GM18861 (cell line): Measurements from ENCODE around the gene RPN2.

Experiments used
- ATAC-seq: cut with Tn5 transposase; IDR thresholded peaks from one replicate; pipeline ENCODE4 v1.9.1; 2021; ENCODE audit not compliant: unreplicated experiment

Gene RPN2

DNA sequence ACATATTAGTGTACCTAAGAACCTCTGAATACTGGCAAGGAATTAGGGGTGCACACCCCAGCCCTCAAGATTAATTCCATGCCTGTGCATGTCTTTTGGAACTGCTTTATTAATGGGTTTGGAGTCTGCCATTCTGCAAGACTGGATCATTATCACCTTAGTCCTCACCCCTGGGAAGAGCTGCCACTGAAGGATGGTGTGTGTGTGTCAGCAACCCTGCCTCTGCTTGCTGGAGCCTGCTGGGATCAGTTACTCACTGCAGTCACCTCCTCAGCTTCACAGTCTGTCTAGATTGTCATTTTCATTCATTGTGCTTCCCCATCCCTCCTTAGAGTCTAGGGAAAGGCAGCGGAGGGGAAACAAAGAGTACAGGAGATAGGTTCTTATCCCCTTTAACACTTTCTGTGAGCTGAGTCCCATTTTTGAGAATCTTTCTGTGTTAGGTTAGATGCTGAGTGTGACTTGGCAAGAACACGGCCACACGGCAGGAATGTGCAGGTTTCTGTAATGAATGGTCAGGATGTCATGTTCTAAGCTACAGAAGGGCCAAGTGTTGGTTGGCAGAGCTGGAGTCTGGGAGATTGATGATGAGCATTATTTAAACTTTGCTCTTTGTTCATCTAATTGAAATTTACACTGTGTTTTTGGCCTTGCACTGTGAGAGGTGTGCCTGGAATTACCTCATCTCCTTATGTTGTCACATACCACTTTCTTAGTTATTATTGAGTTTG is 61.4 kb downstream of the RPN2 start:
- no peak for ATAC-seq

DNA sequence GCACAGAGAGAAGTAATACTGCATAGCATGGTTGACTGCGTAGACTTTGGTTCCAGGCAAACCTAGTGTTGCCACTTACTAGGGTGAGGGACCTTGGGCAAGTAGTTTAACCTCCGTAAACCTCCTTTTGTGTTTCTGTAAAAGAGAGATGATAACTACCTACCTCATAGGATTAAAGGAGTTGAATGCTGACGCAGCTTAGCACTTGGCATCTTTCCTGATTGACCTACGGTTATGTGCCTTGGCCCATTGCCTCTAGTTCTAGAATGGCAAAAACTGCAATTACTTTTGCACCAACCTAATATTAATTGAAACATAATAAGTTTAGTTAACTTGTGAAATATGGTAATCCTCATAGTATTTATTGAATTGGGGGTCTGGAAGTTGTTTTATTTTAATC is 63.4 kb downstream of the RPN2 start:
- ATAC-seq, result no peak

DNA sequence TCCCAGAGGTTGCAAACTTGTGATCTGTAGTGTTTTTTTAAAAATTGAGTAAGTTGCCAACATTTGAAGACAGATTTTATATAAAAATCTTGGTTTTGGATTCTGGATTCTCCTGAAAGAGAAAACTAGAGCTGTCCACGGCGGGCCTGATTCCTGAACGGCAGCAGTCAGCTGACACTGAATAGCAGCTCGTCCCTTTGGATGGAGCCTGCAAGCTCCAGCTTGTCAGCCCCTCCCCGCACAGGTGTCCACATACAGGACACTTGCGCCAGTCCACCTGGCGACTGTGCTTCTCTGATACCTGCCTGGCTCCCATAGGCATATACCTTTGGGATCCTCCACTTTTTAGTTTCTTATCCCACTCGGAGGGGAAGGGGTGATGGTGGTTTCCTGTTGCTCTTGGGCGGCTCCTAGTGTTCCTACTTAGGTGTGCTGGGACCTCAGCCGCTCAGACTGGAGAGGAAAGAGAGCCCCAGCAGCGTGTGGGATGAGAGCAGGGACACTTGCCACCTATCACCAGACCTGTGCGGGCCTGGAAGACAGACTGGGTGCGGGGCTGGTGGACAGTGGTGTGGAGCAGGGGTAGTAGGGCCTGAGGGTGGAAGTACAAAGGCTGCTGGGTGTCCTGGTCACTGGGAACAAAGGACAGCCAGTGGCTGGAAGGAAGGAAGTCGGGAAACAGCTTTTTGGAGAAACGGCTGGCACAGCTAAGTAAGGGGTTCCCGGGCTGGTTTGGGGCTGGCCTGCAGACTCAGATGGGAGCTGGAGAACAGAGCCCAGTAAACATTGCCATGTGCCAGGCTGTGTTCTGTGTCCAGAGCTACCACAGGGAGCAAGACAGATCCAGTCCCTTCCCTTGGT is 64.2 kb downstream of the RPN2 start:
- no peak for ATAC-seq

DNA sequence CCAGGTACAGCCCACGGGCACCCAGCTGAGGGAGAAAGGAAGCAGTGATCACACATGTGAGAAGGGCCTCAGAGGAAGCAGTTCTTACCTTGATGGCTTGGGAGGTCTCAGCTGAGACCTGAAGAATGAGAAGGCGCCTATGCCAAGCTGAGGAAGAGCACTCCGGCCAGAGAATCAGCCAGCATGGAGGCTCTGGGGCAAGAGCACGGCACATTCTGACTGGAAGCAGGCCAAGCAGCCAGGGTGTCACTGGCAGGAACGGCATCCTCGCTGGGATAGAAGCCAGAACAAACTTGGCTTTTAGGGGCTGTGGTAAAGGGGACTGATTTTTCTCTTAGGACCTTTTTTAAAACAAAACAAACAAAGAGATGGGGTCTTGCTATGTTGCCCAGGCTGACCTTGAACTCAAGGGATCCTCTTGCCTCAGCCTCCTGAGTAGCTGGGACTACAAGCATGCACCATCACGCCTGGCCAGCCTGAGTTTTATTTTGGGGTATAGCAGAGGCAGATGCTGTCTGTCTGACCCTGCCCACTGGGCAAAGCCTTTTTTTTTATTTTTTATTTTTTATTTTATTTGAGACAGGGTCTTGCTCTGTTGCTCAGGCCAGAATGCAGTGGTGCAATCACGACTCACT is 64.9 kb downstream of the RPN2 start:
- no peak for ATAC-seq

DNA sequence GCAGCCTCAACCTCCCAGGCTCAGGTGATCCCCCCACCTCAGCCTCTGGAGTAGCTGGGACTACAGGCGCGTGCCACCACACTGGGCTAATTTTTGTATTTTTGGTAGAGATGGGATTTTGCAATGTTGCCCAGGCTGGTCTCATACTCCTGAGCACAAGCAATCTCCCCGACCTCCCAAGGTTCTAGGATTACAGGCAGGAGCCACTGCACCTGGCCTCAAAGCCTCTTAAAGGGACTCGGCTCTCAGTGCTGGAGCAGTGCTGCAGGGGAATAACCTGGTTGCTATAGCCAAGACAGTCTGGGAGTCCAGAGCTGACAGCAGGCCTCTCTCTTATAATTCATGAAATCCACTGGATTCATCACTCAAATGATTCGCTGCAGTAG is 65.4 kb downstream of the RPN2 start:
- ATAC-seq, result no peak

DNA sequence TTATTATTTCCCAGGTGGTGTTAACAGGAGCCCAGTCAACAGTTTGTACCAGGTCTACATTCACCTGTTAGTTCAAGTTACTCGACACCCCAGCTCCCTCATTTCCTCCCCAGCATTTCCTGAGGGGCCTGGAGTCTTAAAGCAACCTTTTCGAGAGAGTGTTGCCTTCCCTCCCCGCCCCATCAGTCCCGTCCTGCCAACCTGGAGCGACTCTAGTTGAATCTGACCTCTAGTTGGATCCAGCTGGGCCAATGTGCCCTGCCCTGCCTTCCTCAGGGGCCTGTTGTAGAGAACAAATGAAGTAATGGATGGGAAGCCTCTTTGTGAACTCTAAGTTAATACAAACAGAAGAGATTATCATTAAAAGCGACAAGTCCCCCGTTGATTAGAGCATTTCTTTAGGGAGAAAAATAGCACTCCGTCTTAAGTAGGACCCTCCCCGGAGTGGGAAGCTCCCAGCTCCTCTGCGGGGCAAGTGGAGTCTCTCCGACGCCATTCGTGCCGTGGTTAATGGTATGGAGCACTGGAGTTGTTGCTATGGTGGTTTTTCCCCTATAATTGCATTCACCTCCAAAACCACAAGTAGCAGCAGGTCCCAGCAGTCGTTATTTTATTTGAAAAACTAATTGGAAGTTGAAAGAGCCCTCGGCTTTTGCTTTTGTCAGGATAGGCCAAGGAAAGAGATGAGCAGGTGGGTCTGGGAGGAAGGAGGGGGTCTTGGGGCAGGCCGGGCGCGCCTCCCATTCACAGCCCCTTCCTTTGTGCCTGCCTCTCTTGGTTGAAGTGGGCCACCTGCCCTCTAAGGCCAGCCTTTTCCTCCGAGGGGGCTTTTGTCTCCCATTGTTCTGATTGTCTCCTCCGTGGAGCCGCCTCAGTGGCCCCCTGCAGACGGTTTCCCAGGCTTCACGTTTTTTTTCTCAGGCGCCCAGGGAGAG is 66.4 kb downstream of the RPN2 start:
- no peak for ATAC-seq

DNA sequence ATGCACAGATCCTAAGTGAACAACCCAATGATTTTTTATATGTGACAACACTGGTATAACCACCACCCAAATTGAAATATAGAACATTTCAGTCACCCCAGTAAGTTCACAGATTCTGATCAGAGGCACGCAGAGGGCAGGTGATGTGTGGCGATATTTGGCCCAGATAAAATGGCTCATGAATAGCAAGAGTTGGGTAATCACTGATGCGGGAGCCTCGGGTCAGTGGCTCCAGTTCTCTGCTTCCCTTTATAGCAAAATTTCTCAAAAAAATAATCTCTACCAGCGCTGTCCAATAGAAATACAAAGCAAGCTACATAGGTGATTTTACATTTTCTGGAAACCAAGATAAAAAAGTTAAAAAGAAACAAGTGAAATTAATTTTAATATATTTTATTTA is 67.6 kb downstream of the RPN2 start:
- ATAC-seq, result no peak

DNA sequence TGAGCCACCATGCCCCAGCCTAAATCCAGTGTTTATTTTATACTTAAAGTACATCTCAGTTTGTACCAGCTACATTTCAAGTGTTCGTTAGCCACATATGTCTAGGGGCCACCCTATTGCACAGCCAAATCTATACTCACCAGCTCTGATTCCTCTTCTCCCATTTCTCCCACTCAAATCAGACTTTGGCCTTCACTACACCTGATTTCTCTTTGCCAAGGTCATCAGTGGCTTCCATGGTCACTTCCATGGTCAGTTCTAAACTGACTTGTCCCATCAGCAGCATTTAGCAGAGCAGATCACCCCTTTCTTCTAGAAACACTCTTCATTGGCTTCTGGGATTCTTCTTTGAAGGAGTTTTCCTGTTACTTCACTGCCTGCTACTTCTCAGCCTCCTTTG is 68.4 kb downstream of the RPN2 start:
- ATAC-seq, result no peak

DNA sequence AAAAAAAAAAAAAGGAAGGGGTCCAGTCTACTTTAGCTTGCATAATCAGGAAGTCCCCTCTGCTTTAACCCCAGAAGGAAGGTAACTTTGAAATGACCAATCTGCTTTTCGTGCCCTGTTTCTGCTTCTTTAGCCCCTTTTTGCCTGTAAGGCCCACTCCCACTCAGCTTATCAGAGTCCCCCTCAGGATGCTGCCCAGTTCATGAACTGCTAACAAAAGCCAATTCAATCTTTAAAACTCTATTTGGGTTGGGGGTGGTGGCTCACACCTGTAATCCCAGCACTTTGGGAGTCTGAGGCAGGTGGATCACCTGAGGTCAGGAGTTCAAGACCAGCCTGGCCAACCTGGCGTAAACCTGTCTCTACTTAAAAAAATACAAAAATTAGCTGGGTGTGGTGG is 70.2 kb downstream of the RPN2 start:
- no peak for ATAC-seq

DNA sequence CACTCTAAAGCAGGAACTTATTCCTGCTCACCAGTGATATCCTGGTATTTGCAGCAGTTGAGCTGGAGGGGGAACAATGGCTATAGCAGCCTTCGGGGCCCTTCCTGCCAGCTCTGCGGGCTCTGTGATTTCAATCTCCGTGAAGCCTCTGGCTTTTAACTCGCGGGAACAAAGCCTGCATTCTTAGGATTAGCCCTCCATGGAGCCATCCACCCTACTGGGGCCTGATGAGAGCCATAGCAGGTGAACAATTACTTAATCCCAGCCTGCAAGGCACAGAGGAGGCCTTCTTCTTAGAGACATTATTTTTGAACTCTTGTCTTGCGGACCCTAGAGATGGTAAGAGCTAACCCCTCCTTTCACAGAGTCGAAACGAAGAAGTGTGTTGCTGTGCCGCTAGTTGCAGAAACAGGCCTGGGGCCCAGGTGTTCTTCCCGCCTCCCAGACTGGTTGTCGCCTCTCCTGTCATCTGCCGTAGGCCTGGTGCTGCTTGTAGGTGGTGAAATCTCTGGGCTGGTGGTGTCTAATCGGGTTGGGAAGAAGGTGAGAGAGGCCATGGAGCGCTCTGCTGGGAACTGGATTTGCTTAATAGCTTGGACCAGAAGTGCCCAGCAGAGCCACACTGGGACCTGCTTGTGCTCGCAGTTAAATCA is 72.8 kb downstream of the RPN2 start:
- no peak for ATAC-seq

DNA sequence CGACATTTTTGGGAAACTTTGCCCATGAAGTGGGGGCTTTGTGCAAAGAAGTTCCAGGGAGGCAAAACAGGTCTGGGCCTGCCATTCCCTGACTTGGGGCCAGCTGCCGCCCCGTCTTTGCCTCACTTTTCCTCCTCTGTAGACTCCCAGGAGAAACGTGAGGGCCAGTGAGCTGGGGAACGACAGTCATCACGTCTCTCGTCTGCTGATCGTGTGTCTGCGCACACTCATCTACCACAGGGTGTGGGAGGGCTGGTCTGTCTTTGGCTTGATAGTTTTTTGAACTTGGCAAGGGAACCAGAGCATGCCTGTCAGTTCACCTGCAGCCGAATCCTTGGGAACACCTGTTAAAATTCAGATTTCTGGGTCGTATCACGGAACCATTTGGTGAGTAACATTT is 74.0 kb downstream of the RPN2 start:
- ATAC-seq, result no peak

DNA sequence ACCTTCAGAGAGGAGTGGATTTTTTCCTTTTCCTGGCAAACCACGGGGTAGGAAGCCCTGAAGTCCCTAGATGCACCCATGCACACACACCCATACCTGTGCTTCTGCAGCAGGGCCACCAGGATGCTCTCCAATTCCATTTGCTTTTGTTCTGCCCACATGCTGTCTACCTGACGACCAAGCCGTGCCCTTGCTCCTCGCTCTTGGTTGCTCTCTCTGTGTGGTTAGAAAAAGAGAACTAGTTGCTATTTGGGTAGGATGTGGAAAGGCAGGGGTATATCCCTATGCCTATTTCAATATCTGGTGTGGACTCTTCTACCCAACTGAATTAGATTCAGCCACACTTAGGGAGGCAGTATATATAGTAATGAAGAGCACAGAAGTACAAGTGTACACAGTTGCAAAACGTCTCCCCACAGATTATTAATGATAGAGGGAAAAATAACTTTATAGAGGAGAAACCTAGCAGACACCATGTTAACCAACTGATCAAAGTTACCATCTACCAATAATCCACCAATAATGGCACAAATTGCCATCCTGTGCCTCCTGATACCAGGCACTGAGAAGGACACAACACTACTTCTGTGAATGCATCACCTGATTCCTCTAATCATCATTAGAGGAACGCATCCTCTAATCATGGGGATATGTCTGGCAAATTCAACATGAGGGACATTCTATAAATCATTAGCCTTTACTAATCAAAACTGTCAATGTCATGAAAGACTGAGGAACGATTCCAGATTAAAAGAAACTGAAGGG is 75.2 kb downstream of the RPN2 start:
- ATAC-seq, result no peak

DNA sequence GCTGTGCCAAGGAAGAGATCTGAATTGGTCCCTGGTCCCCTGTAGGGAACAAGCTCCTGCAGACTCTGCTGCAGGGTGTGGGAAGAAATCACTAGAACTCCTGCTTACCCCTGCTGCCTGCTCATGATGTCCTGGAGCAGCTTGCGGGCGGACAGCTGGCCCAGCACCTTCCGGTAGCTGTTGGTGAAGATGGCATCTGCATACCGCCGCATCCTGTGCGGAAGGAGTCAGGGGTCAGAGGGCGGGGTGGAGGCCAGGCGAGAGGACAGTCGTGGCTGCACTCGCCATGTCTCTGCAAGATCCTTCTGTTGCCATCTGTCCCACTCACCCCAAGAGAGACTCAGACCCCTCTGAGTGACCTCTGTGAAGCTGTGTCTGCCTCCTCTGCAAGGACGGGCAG is 77.2 kb downstream of the RPN2 start:
- ATAC-seq, result no peak

DNA sequence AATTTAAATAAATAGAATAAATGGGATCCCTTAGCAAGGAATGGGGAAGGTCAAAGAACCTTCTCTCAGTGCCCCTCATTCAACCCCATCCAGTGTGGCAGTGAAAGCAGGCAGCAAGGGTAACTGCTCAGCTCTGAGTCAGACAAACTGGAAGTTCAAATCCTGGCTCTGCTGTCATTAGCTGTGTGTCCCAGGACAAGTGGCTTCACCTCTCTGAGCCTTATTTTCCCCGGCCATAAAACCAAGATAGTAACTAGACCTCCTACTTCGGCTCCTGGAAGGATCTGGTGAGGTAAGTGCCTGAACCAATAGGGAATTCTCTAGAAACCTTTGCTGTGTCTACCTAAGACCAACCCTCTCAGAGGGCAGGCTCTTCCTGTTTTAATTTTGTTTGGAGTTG is 78.4 kb downstream of the RPN2 start:
- ATAC-seq, result no peak

DNA sequence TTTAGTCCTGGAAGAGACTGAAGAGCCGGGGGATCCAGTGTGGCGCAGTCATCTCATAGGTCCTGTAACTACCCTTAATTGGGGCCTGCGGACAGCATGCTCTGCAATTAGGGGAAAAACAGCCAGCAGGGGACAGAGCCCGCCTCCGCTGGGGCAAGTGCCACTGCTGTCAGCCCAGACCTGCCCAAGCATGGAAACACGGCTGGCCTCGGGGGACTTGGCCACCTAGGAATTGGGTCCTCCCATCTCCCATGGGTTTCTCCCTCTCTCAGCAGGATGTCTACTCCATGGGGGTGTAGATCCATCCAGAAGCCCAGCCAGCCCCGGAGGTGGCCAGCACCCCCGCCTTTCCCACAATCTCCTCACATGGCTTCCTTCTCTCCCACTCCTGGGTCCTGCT is 78.9 kb downstream of the RPN2 start:
- no peak for ATAC-seq

DNA sequence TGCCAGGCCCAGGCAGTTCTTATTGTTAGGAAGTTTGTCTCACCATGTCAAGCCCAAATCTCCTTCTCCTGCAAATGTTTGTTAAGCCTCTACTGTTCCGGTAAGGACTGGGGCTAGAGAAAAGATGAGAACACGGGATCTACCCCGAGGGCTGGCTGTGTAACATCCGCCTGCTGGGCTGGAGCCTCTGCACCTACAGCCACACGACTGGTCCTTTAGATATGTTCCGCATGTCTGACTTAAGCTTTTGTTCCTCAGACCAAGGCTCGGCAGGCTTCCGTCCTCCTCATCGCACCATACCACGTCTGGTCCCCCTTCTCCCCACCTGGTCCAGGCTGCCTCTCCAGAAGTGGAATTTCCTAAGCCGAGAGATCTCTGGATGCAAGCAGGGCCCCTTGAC is 79.9 kb downstream of the RPN2 start:
- ATAC-seq, result no peak

DNA sequence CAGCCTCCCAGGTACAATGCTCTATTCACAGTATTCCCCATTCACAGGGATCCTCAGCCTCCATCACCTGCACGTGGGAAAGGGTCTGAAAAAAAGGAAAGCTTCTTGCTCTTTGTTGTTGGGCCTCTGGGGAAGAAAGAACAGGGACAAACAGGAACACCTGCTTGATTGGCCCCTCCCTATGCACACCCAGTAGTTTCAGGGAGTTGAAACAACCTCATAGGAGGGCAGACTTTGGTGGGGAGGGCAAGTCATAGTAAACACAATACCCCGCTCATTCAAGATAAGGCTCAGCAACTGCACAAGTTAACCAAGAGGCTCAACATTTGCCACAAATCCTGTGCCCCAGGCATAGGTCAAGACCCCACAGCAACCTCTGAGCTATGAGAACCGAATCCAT is 80.7 kb downstream of the RPN2 start:
- ATAC-seq, result no peak

DNA sequence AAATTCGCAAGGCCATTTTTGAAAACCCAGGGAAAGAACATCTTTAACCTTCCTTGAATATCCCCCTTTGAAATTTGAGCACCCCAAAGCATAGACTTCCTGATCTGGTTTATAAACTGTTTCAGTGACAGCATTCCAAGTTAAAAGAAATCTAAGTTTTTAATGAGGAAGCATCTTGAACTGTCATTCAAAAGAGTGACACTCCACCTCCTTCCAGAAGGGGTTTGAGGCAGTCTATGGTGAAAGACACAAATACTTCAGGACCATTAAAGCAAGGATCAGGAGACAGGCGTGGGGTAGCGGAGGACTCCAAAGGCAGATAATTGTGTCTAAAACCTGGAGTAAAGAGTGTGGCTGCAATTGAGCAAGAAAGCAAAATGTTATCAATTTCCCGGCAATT is 81.8 kb downstream of the RPN2 start:
- no peak for ATAC-seq

DNA sequence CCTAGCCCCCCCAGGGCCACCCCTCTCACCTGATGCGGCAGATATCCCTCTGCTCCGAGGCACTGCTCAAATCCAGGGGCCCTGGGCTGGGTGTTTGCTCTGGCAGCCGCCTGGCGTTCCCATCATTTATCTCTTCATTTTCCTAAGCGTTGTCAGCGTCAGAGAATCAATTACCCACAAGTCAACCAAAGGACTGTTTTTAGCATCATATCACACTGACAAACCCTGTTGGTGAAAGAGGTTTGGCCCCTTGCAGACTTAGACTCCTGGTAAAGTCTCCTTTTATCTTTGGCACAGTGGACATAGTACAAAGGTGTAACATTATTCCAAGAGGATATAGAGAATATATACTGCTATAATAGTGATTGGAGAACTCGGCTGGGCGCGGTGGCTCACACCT is 82.6 kb downstream of the RPN2 start, which contains the start of gene GHRH:
GHRH (minus strand) TSS at position 101 of the 400 bp plus-strand sequence. CDS start 4,925 bp downstream, outside the sequence.
- no peak for ATAC-seq

DNA sequence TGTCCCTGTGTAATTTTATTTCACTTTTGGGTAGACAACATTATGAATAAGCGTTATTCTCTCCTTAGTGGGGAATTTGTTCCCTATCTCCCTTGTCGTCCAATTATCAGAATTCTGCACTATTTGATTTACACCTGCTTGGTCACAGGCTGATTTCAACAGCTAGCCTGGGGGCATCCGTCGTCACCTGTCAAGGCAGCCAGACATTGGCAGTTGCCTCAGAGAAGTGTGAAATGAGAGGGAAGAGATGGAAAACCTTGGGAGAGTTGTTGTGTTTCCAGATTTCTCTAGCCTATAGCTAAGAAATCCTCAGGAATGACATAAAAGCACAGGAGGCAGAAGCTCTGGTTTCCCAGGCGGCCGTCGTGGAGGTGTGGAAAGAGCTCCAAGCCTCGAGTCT is 83.4 kb downstream of the RPN2 start:
- ATAC-seq, result no peak
